Stimulated activated CD4-positive, alpha-beta T cell treated with anti-CD3 and anti-CD28 coated beads, Interleukin-12 subunit alpha, Interleukin-12 subunit beta, amount 100 ng/mL, for 4 hours (primary cell): ENCODE results near the gene FIG4.
"Not testable (repeated sequence)": the region's sequence is repeated elsewhere in the genome, so short reads cannot be mapped to it uniquely, and the experiment has no call there.

ENCODE experiments used
- DNase-seq: peaks from one replicate; pipeline ENCODE4 v3.0.0-alpha.2; 2020

FIG4 gene

DNA sequence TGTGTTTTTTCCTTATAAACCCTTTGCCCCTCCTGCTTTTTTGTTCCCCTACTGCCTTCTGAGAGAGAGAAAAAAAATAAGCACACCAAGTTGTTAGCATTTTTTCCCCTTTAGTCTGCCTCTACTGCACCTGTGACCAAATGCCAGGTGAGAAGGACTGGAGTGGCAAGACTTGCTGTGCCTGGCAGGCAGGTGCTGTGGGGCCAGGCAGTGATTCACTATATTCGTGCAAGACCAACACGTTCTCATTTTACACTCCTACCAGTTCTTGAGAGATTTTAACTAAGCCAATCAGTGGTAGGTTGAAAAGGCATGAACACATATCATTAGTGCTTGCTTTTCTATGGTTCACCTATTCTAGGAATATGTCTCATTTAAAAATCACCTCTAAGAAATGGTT is 109.7 kb downstream of the FIG4 start:
- DNase-seq: no peak

DNA sequence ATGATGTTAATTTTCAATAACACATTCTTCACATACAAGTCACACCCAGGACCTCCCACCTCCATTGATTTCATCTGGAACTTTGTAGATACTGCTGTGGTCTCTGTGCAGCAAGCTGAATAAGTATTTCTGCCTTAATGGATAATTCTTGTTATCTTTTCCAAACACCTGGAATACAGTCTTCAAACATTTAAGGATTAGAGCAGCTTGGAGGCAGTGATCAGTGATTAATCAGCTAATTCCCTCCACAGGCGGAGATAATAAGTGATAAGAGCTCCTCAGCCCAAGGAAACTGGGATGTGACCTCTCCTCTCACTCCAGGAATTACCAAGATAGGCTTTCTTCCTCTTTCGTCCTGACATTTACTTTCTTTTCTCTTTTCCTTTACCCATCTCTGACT is 110.7 kb downstream of the FIG4 start:
- no peak for DNase-seq

DNA sequence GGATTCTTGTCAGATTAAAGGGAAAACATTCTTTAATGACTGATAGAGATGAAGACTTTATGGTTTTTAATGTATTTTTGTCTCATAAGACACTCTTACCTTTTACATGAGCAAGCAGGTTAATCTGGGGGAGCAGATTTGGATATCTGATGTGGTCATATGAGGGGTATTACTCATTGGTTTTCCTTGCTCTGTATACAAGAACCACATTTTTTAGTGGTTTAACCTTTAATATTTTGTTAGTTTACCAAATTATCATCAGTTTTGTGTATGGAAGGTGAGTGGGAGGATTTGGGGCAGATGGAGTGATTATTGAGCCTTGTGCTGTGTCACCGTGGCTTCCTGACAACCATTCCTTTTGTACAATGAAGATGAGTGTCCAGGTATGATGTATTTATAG is 112.9 kb downstream of the FIG4 start:
- DNase-seq: no peak

DNA sequence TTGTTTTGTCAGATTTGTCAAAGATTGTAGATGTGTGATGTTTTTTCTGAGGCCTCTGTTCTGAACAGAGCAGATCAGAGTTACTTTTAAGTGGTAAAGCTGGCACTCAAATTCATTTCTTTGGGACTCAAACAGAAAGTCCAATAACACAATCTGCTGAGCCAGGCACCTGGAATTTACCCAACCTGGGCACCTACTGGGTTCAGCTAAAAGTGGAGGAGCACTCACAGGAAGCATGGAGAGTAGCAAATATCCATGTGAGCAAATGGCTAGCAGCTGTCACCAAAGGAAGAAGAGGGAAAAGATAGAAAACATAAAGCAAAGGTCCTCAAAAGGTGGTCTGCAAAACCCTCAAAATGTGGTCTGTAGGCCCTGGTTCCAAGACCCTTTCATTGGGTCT is 116.8 kb downstream of the FIG4 start:
- DNase-seq: no peak

DNA sequence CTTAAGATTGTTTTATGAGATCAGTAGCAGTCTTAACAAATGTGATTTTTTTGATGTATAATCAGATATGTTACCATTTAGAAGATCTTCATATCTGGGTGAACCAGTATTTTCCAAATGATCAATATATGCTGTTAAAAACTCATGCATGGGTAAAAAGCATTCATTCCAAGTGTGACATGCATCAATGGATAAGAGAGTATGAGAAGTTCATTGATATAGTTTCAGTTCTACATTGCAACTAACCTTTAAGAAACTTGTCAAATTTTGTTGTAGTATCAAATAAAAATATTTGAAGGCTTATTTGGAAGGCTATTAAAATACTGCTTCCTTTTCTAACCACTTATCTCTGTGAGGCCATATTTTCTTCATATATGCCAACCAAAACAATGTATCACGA is 117.7 kb downstream of the FIG4 start:
- no peak for DNase-seq

DNA sequence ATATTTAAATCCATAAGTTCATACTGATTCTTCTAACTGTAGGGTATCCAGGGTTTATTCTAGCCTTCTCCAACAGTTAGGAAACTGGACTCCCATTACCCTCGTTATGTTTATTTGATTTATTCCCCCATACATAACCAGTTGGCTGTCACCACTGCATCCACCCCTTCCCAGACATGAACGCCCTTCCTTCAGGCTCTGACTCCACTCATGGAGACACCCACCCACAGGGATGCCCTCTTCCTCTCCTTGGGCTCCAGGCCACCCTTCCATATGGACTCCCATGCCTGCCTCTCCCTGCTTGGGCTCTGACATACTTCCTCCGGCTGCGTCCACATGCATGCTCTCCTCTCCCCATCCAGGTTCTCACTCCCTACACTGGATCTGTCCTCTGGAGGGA is 124.0 kb downstream of the FIG4 start:
- no peak for DNase-seq

DNA sequence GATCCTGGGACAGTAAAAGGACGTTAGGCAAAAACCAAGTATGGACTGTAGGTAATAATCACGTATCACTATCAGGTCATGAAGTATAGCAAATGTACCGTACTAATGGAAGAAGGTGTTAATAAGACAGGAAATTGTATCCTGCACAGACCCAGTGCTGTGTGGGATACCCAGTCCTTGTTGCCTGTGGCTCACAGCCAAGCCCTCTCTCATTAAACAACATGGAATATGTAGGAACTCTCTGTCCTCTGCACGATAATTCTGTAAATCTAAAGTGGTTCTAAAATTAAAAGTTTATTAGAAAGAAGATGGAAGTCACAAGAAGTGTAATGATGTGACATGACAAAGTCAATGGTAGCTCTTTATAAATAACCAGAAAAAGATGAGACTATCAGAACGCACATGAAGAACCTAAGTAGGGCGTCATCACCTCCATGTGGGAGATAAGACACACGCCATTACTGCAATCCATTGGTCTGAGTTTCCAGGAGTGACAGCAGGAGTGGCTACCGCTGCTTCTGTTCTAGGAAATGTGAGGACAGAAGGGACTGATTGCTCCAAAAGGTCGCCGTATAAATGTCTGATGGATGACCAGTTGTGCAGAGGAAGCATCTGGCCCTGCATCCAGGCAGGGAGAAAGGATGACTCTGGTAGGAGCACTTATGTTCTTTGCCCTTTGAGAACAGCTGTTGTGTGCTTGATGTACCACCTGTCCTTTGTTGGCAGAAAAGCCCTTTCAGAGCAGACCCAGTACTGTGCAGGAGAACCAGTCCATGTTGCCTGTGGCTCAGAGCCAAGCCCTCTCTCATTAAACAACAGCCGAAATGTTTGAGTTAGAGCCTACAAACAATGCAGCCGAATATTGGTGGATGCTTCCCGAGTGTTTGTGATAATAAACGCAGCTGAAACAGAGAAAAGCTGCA is 125.6 kb downstream of the FIG4 start:
- no peak for DNase-seq

DNA sequence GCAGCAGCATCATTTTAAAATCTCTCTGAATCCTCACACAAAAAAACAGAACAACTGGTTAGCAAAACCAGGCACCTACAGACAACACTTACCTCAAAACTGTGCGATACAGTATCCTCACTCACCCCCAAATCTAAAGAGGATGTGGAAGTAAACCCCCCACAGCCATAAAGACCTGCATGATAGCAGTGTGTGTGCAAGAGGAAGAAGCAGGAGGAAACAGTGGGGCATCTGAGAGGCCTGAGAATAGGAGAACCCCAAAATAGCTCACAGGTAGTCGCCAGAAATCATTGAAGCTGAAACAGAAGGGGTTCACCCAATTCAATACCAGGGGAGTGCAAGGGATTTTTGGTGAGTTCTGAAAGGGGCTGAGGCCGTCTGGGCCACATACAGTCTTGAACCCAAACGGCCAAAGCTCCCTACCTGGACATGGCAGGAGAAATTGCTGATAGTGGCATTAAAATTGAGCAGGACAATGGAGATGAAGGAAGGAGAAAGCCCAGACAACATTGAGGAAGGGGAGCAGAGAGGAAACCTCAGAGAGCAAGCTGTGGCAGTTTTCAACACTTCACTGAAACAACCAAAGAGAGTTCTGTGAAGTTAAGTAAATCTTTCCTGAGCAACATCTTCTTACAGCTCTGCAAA is 129.7 kb downstream of the FIG4 start:
- DNase-seq: no peak

DNA sequence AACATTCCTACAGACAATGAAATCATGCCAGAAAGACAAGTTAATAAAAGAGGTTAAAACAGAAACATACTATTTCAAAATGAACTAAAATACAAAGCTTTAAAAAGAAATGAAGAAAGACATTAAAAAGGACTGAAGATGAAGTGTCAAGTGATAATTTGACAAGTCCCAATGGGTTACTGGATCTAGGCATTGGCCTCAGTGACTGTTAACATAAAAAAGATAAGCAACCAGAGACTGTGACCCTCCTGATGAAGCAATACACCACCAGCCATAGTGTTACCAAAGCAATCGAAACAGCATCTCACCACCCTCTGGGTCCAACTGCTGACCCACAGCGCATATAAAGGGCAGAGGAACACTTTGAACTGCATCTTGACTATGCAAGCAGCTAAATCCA is 130.3 kb downstream of the FIG4 start:
- DNase-seq: no peak

DNA sequence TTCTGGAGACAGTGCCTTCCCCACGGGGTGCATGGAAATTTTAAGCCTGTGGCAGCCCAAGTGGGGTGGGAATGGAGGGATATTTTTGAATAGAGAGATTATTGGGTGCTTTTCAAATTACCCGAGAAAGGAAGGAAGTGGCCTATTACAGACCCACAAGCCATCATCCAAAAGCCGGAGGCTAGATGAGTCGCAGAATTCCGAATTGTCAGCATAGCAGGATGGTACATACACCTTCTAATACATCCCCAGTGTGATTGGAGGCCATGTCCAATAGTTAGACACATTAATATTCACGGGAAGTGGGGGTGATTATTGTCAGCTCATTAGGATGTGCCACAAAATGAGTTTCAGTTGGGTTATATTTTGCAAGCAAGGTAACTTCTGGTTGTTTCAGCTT is 133.0 kb downstream of the FIG4 start:
- no peak for DNase-seq

DNA sequence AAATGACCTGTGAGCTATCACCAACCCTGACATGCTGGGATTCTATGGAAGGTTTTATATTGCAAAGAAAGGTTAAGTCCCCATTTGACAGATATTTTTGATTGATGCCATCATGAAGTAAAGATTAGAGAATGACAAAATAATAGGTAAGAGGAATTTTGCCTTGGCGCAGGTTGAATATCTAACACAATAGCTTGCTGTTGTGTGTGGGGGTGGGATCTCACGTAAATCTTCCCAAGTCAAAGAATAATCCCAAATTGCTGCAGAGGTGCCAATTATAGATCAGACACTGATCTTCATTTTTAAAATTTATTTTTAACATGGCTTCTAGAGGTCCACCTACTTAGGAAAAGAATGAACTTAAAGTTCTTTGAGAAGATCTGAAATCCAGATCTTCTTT is 135.5 kb downstream of the FIG4 start:
- DNase-seq: no peak

DNA sequence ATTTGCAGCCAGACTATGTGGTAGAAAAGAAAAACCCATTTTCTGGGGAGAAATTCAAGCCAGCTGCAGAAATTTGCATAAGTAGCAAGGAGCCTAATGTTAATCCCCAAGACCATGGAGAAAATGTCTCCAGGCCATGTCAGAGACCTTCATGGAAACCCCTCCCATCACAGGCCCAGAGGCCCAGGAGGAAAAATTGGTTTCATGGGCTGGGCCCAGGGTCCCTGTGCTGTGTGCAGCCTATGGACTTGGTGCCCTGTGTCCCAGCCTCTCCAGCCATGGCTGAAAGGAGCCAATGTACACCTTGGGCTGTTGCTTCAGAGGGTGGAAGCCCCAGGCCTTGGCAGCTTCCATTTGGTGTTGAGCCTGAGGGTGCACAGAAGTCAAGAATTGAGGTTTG is 140.3 kb downstream of the FIG4 start:
- not testable (repeated sequence) for DNase-seq

DNA sequence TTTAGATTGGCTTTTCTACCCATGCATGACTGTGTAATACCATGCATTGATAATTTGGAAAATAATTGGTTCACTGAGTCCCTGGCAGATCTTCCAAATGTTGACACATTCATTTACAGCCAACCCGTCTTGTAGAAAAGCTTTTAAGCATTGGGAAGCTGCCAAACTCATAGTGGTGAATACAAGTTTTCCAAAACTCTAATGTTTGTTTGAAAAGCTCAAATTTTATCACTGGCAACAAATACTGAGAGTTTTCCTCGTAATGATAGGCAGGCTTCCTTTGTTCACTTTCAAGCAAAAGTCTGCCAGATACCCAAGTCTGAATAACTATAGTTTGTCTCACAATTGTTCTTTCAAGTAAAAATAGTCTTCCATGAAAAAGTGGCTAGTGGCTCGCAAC is 143.0 kb downstream of the FIG4 start:
- DNase-seq: no peak

DNA sequence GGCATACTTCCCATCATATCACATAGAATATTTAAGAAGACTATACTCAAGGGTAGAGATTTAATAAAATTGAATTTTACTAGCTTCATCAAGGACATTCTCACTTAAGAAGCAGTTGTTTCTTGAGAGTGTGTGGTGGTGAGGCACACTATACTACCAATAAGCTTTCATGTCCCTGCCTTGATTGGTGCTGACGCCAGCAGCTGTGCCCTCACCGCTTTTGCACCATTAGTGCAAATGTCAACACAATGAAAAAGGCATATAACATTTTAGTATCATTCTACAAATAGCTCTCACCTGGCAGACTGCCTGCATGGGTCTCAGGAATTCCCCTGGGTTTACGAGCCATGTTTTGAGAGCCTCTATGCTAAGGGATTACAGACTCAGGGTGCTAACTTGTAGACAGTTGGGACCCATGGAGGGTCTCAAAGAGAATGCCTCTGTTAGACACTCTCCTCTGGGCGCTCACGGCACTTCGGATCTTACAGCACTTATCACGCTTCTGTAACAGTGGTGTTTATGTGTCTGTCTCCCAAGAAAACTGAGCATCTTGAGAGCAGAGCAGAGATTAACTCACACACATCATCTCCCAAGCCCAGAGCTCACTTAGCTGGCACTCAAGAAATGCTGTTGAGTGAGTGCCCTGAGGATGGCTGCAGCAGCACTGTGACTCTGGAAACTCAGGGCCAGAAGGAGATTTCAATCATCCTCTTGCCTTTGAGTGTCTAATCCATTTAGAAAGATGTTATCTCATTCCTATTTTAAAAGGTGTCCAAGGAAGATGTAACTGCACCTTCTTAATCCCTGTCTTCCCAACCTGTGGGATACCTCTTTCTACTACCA is 143.7 kb downstream of the FIG4 start:
- no peak for DNase-seq

DNA sequence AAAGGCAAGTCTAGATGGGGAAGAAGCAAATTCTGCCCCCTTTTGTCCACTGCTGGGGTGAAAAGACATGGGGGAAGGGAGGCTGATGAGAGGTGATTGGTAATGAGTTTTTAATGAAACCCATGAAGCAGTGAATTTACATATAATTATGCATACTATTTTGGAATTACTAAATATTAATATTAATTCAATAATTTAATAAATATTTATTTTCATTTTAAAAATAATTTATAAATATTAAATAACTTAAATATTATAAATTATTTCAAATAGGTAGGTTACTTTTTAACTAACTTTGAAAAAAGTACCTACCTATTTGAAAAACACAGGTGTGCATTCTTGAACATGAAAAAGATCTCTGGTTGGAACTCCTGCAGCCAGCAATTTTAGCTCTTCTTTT is 148.9 kb downstream of the FIG4 start:
- no peak for DNase-seq

DNA sequence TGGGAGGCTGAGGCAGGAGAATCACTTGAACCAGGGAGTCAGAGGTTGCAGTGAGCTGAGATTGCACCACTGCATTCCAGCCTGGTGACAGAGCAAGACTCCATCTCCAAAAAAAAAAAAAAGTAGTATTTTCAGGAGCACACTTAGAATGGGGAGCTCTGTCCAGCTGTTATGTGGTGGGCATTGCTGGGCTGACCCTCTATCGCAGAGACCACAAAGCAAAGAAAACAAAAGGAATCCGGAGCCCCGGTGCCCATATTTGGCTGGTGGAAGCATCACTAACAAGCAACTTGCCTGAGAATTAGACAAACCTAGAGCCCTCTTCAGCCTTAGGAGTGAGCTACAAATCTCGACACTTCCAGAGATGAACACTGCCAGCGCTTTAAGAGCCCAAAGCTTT is 149.7 kb downstream of the FIG4 start:
- DNase-seq: no peak

DNA sequence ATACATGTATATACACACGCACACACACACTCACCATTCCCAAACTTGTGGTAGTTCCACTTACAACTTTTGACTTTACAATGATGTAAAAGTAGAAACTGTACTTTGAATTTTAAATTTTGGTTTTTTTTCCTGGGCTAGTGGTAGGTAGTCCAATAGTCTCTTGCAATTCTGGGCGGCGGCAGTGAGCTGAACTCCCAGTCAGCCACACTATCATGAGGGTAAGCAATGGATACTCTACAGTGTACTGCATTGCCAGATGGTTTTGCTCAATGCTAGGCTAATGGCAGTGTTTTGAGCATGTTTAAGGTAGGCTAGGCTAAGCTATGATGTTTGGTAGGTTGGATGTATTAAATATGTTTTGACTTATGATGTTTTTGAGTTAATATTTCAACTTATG is 150.8 kb downstream of the FIG4 start:
- DNase-seq: no peak

DNA sequence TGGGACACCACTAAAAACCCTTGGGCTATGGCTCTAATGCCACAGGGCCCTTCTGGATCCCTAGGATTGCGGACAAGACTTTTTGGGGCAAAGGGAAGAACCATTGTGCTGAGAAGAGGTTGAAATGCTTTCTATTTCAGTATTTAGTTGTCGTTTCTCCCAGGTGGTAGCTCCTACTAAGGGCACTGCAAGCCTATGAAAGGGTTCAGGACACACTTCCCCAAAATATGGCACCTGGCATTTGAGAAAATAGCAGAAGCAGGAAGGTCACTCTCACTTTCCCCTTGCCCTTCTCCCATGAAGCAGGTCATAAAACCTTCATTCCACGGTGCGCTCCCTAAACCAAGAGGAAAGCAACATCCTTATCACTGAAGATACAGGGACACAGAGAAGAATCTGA is 161.6 kb downstream of the FIG4 start:
- no peak for DNase-seq

DNA sequence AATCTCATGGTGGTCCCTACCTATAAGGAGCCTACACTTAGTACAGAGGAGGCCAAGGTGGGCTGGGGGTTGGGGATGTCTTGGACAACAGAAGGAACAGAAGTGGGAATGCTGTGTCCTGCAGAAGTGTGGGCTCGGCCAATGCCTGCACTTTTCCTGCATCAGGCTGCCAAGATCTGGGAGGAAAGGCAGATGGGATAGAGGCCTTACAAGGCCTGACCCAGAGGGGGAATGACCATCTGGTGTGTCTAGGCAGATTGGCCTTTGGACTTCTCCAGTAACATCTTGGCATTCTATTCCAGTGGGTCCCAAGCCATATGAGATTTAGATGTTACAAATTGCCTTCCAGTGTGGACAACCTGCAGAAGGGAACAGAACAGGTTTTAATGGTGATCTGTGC is 162.3 kb downstream of the FIG4 start:
- DNase-seq: no peak

DNA sequence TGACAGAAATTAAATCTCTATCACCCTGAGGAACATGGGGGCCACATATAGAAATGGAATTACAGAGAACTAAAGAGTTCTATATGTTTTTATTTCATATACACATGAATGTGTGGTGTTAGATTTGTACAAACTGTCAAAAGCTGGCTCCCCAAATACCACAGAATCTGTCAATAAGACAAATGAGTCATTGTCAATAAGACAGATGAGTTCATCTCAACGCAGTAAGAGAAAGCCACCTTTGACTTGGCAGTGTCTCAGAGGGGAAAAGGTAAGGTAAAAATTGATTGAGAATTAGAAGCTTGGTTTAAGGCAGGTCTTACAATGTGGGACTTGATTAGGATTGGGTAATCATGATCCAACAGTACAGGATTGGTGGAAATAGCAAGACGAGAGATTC is 162.9 kb downstream of the FIG4 start:
- no peak for DNase-seq

DNA sequence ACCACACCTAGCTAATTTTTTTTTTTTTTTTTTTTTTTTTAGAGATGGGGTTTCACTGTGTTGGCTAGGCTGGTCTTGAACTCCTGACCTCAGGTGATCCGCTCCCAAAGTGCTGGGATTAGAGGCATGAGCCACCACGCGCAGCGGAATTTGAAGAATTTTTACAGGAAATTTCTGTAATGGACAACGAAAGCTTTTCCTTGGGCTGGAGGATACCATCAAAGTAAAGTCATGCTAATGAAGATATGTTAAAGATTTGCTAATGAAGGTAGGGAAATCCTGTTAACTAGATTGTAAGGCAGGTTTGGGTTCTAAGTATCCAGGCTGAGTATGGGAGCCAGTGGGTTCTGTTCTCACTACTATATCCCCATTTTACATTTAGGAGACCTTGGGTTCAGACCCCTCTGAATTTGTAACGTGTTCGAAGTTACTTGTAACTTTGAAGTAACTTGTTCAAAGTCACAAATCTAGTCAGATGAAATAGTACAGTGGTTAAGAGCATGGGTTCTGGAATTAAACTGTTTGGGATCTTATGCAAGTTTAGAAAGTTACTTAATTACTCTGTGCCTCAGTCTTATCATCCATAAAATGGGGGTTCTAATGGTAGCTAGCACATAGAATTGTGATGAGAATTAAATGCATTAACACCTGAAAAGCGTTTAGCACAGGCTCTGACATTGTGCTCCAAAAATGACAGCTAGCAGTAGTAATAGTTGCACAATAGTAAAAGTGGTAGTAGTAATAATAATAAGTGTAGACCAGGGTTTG is 163.6 kb downstream of the FIG4 start:
- DNase-seq: no peak

DNA sequence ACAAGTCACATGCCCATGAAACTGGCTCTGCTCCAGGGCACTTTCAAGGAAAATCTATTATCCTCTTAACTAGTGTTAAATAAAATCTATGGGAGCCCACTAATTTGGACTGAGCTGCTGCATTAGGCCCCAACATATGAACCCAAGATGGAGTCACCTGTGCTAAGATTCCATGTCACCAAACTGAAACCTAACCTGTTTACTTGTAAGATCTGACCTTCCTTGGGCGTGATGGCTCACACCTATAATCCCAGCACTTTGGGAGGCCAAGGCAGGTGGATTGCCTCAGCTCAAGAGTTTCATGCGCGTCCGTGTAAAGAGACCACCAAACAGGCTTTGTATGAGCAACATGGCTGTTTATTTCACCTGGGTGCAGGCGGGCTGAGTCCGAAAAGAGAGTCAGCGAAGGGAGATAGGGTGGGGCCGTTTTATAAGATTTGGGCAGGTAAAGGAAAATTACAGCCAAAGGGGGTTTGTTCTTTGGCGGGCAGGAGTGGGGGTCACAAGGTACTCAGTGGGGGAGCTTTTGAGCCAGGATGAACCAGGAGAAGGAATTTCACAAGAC is 164.5 kb downstream of the FIG4 start:
- not testable (repeated sequence) for DNase-seq

DNA sequence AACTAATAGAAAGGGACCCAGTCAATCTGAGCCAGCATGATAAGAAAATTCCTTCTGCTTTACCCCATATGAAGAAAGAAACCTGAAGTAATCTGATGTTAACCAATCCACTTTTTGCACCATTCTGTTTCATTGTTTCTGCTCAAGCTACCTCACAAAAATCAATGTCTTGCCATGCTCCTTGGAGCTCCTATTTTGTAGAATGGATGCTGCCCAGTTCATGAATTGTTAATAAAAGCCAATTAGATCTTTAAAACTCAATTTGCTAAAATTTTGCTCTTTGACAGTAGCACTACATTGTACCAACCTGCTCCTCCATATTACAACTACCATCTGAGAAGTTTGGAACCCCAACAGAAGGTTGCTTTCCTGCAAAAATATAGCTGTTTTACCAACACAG is 170.8 kb downstream of the FIG4 start:
- no peak for DNase-seq
